GM18873 (cell line): Measurements from ENCODE around the gene CISTR.
"Not testable (repeated sequence)": the region's sequence is repeated elsewhere in the genome, so short reads cannot be mapped to it uniquely, and the experiment has no call there.

Experiments used
- ATAC-seq: cut with Tn5 transposase; IDR thresholded peaks from one replicate; pipeline ENCODE4 v1.9.1; 2021; ENCODE audit warnings: mild to moderate bottlenecking, moderate library complexity, moderate number of reproducible peaks; ENCODE audit not compliant: unreplicated experiment, low FRiP score

CISTR gene

DNA sequence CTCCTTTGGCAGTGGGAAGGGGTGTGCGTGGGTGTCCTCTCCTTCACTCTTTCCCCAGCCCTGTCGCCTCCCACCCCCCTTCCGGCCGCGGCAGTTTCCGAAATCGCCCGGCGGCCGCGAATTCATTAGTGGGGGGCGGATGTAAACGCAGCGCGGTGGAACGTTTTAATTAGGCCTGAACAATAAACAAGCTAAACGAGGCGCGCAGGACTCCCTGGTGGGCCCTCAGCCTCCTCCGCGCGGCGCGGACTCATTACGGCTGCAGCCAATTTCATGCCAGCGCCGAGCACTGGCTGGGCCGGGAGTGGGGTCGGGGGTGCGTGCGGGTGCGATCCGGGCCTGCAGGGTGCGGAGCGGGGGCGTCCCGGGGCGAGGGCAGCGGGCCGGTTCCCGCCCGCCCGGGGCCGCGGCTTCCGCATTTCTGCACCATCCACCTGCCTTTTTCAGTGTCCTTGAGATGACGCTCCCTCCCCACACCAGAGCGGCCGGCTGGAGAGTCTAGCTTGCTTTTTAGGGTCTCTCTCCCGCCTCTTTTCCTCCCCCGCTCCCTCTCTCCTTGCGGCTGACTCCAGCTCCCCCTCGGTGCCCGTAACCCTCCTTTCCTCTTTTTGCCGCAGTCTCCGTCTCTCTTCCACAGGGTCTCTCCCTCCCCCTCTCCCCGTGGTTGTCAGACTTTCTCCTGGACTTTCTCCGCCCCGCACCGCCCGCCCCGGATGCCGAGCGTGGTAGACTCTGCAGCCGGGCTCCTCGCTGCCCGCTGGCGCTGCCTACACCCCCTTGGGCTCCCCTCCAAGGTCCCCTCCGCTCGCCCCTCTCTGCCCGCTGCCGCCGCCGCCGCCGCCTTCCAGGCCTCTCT is at the start of gene CISTR:
Gene CISTR (minus strand): TSS at position 644 of the 856 bp plus-strand sequence.
- no peak for ATAC-seq

DNA sequence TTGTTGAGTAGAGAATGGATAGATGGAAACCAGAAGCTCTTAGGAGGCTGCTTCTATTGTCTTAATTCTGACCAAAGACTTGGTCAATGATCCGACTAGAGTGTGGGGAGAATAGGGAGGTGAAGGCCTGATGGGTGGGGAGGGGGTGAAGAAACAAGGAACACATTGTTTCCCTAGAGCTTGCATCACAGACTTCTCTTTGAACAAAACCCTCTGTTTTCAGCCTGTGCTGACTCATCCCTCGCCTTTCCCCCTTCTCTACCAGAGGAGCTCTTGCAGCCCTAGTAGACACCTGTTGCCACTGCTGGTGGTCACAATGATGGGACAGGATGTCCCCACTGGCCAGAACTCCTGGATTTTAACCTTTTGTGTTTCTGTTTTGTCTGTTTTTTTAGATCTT is 46.8 kb upstream of the CISTR start:
- ATAC-seq = no peak

DNA sequence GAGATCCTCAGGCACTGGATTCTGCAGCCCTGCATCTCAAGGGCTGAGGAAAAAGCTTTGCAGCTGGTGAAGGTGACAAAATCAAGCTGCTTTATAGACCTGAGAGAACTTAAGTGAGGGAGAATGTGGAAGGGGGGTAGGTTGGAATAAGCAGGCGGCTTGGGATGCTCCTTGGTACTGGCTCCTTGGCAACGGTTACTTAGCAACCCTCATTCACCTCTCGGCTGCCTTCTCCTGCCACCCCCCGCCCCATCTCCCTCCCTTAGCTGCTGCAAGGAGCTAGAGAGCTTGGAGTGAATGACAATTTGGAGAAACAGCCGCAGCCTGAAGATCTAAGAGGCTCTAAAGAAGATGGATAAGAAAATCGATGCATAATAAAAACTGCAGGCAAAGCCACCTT is 44.1 kb upstream of the CISTR start:
- ATAC-seq = no peak

GRCh38 chr12:53793221-53793620 is 41.4 kb upstream of the CISTR start:
- no peak for ATAC-seq

DNA sequence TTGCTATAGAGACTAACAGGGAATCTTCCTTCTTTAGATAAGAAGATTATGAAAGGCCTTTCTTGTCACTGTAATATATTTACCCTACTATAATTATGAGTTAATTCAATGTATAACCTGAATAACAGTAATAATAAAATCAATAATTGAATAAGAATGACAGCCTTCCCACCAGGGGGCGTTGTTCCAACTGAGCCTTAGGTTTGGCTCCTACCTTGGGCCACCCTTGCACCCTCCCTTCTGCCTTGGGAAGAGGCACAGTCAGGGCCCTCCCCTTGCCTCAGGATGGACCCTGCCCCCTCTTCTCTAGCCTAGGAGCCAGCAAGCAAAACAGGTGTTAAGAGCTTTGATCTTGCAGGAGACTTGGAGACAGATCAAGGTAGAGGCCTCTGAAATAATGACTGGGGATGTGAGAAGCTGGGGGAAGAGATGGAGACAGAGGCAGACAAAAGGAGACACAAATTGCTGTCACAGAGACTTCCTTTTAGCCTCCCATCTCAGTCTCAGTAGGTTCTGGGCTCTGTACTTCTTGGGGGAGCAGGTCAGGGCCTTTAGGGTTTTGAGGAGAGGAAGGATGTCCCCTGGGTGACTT is 40.1 kb upstream of the CISTR start:
- no peak for ATAC-seq

DNA sequence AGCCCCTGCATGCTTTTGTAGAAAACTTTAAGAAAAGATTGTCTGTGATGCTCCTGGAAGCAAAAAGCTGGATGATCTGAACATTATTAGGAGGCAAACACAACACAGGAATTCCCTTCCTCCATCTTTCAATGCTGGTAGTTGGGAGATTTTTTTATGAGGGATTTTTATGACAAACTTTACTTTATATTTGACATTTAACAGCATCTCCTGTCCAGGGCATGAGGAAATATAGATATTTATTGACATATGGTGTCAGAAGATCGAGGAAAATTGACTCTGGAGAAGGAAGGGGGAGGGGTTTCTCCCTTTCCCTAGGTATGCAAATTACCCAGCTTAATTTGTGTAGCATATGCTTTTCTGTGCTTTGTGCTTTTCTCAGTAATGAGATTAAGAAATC is 37.8 kb upstream of the CISTR start:
- no peak for ATAC-seq

GRCh38 chr12:53788892-53789291 is 37.1 kb upstream of the CISTR start:
- ATAC-seq = no peak

DNA sequence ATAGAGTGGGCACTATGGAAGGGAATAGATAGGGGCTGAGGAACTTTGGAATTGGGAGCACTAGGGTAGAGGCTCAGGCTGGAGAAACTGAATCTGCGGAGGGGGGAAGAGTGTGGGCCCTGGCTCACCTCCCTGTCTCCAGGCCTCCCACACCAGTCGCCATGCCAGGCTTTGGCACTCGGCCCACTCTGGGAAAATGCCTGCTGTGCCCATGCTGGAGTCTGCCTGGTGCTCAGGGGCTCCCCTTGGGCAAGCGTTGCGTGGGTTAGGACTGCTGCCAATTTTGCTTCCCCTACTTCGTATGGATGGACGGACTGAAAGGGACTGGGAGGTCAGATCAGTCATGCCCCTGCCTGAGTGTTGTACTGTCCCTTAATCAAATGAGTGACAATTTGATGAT is 34.6 kb upstream of the CISTR start:
- ATAC-seq = no peak

DNA sequence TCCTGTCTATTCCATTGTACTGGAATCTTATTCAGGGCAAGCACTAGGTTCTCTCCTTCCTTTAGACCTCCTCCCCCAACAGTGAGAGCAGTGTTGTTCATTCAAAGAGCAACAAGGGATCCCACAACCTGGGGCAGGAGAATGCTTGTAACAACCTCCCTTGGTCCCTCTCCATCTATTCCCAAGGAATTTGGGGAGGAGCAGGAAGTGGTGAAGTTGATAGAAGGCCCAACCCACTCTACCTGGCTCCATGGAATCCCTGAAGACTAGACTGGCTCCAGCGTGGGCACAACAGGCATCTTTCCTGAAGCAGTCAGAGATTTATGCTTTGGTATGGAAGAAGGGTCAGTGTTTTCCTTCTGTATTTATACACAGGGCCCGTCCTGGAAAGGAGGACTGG is 33.4 kb upstream of the CISTR start:
- ATAC-seq = no peak

- ATAC-seq = no peak
Measured at GRCh38 chr12:53782093-53782703, 30.4 kb upstream of the CISTR start.

DNA sequence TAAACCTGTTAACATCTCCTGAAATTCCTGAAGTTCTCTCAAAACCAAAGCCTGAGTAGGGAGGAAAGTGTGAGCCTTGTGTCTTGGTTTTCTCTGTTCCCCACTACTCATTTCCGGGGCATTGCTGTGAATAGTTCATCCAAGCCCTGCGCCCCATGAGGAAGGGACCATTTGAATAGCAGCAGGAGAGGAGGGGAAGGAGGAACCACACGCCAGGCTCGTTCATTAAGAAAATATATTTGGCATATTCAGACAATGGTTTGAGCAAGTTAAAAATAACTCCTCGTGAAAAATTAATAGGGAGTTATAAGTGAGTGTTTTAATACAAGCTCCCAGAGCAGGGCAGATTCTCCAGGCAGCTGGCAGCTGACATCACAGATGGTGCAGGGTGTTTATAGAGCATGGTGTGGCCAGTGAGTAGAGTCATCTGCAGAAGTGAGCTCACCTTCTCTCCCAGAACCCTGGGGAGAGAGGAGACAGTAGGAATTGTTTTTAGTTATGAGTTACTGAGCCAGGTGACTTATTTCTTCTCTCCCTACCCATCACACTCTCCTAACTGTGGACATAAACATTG is 29.5 kb upstream of the CISTR start:
- ATAC-seq = no peak

DNA sequence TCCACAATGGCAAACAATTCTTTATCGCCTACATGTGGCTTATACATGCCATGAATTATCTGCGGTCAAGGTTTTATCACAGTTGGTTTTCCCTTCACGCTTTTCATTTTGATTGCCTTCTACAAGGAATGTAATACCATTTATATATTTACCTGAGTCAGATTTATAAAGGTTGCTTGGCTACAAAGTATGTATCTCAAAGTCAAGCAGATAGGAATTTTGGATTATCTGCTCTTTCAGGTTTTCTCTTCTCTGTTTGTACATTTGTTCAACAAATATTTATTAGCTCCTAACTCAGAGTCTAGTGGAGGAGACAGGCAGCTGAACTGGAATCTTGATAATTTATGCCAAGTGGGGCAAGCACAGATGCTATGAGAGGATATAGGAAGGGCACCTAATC is 28.5 kb upstream of the CISTR start:
- no peak for ATAC-seq

DNA sequence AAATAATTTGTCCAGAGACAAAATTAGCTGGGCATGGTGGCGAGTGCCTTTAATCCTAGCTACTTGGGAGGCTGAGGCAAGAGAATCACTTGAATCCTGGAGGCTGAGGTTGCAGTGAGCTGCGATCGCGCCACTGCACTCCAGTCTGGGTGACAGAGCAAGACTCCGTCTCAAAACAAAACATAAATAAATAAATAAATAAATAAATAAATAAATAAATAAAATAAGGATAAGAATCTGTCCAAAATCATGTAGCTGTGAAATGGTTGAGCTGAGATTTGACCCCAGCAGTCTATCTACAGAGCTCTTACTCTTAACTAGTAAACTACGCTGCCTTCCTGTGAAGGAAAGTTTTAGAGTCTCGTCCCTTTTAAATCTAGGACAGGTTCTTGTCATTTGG is 27.9 kb upstream of the CISTR start:
- ATAC-seq = not testable (repeated sequence)

DNA sequence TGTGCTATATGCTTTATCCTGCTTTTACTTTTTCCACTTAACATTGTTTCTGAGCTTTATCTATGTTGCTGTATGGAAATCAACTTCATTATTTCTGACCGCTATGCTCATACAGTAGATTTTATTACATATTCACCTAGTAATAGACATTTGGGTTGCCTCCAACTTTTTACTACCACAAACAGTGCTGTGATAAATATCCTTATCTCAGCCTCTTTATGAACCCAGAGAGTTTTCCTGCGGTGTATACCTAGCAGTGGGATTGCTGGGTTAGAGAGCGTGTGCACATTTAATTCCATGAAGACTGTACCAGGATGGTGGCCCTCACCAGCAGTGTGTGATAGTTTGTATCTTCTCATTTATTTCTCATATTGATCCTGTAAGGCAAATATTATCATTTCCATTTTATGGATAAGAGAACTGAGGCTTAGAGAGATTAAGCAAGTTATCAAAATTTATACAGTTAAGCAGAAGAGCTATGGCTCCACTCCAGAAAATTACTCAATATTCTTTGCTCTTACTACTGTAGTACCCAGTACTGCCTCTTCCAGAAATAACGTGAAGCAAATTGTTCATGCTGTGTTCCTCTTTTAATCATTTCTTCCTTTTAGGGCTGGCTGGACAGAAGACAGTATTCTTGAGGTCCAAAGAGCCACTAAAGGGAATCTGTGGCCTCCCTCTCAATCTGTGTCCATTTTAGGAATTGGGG is 26.3 kb upstream of the CISTR start:
- no peak for ATAC-seq

DNA sequence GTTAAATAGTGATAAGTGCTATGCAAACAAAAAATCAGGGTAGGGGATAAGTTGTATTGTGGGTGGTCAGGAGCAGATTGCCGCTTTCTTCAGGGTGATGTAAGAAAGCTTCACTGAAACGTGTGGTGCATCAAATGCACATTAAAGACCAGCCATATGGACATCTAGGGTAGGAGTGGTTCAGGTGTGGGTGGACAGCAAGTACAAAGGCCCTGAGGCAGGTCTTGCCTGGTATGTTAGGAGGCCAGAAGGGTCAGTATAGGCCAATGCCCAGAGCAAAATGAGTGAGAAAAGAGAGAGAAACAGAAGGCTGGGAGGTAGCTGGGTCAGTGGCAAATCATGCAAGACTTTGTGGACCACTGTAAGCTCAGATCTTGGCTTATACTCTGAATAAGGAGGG is 25.6 kb upstream of the CISTR start:
- ATAC-seq = no peak

GRCh38 chr12:53776872-53777271 is 25.1 kb upstream of the CISTR start:
- no peak for ATAC-seq

- no peak for ATAC-seq
Measured at GRCh38 chr12:53775478-53776145, 23.8 kb upstream of the CISTR start.

DNA sequence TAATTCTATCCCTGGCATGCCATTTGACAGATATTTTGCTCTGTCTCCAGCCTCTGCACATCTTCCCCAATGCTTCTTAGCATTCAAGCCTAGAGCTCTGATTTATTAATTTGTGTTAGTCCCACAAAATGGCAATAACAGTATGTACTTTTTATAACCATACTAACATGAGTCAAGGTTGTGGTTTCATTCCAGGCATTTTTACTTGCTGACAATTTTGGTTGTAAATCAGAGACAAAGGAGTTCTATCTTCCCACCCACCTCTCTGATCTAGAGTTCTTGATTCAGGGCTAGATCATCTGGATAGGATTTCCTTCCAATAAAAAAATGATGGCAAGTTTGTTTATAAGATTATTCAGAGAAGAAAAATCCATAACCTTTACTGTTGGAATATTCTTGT is 18.5 kb upstream of the CISTR start:
- ATAC-seq = no peak

DNA sequence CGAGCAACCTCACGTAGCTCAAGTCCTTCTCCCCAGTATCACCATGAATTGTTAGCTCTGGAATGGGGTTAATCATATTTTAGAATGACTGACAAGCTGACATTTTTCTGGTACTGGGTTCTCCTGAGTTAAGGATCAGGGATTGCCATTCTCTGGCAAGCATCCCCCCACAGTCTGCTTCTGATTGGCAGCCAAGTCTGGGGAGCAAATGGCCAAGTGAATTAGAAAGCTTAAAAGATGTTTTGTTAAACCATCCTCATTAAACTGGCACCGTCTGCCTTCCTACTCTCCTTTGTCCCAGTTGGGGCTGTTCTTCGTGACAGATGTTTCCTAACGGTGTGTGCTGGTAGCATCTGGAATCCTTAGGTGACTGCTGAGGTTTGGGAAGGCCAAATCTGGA is 17.2 kb upstream of the CISTR start:
- ATAC-seq = no peak

- no peak for ATAC-seq
Measured at GRCh38 chr12:53766881-53767280, 15.1 kb upstream of the CISTR start.
